H1 (cell line): ENCODE data around the gene CSE1L. TPM values are rescaled to one million over a fixed set of nuclear protein-coding genes. Genes with fewer than 3 reads are reported as not detected.

Experiments
- CHD1 ChIP-seq: IDR thresholded peaks from 2 replicates; pipeline ENCODE4 v1.6.1; 2012; ENCODE audit warnings: low read depth, low read length, improper control_type of control experiment
- HDAC2 ChIP-seq, 2 experiments: fragments of 300-600 bp in 1 of 2; sonication (generic) in 1 of 2; IDR thresholded peaks; 2 replicates each; pipeline ENCODE4 v1.6.1; 2011 to 2012; ENCODE audit warnings: low read depth in 2 of 2, low read length in 2 of 2, mild to moderate bottlenecking in 2 of 2, moderate library complexity in 2 of 2, borderline replicate concordance in 1 of 2, inconsistent platforms in 1 of 2
- KDM4A ChIP-seq: IDR thresholded peaks from one replicate; pipeline ENCODE4 v1.7.1; 2012; ENCODE audit warnings: low read depth, mild to moderate bottlenecking, moderate library complexity, low read length, inconsistent platforms; ENCODE audit not compliant: severe bottlenecking
- PHF8 ChIP-seq: fragments of 200-600 bp; sonication (generic); conservative IDR thresholded peaks from 2 replicates; pipeline ENCODE4 v1.7.1; 2012; ENCODE audit warnings: low read depth, mild to moderate bottlenecking, inconsistent platforms, low read length, moderate library complexity
- SUZ12 ChIP-seq: fragments of 200-600 bp; sonication (generic); IDR thresholded peaks from 2 replicates; pipeline ENCODE4 v1.6.1; 2012; ENCODE audit warnings: mild to moderate bottlenecking, inconsistent platforms, low read length, moderate library complexity, mixed read lengths
- TAF1 ChIP-seq: IDR thresholded peaks from 2 replicates; pipeline ENCODE4 v1.6.1; 2011; ENCODE audit warnings: mild to moderate bottlenecking, low read depth, low read length
- polyA plus RNA-seq, 7 experiments: library from polyadenylated mRNA; depleted of rRNA in 3 of 7; stranded (reverse) in 5 of 7; unstranded in 2 of 7; fragments of >200 nt in 5 of 7; fragments of 200-250 nt in 2 of 7; gene quantifications; 1 replicate in 5 of 7; 2 replicates in 1 of 7; 4 replicates in 1 of 7; pipeline versions ENCODE4 v1.2.1 to v1.2.3, GENCODE V29; 2011 to 2013; ENCODE audit warnings: missing spikeins in 2 of 7, mixed read lengths in 2 of 7
- total RNA-seq: library from RNA; stranded (reverse); fragmentation: NEBNext Ultra II Directional; extraction: Animal tissue kit (Norgen Biotek cat#: 25700); gene quantifications from 2 replicates; pipeline ENCODE4 v1.2.1, GENCODE V29; 2021

Gene CSE1L
- total and polyA plus RNA-seq, 2 of the 8 experiments (the other 6 are each of a cell fraction or from before 2014, with no cell fraction given), result 94.1 to 269 TPM

DNA sequence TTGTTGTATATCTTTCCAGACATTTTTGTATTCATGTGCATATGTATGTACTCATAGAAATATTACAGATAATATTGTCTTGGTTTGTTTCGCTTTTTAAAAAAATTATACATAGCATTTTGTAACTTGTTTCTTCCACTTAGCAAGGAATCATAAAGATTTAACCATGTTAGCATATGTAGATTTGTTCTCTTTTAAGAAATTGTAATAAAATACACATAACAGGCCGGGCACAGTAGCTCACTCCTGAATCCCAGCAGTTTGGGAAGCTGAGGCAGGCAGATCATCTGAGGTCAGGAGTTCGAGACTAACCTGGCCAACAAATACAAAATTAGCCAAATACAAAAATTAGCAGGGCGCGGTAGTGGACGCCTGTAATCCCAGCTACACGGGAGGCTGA lies 44.4 kb upstream of the CSE1L start (continued):
- TF ChIP-seq HDAC2 (IDR thresholded peaks at IDR 0.05; ENCODE audit: borderline replicate concordance in 1 of 2, low read depth in 2 of 2, low read length in 2 of 2) (no peak), KDM4A (no peak), SUZ12 (no peak), TAF1 (no peak), CHD1 (no peak), PHF8 (no peak)
